SU-DHL-6 (cell line): ENCODE results near the gene OAT.

Experiments
- H2AFZ ChIP-seq: fragments of 200-600 bp; sonication (generic); 2 replicates; pipeline ENCODE4 v1.6.1; 2014; ENCODE audit warnings: low read depth, mild to moderate bottlenecking, moderate library complexity, mixed read lengths, antibody characterized with exemption, low read length; ENCODE audit not compliant: severe bottlenecking
- H3F3A ChIP-seq: fragments of 200-600 bp; shearing (Covaris generic); 2 replicates; pipeline ENCODE4 v1.6.0; 2016; ENCODE audit warnings: antibody characterized with exemption, mild to moderate bottlenecking; ENCODE audit not compliant: insufficient read depth
- H3K27ac ChIP-seq: fragments of 200-600 bp; sonication (generic); 2 replicates; pipeline ENCODE4 v1.5.1; 2016; ENCODE audit warnings: low read depth, mild to moderate bottlenecking, low read length, moderate library complexity, mixed read lengths
- H3K27me3 ChIP-seq: fragments of 200-600 bp; sonication (generic), shearing (Covaris generic); 2 replicates; pipeline ENCODE4 v1.6.0; 2014; ENCODE audit warnings: mild to moderate bottlenecking, low read length
- H3K36me3 ChIP-seq: fragments of 200-600 bp; sonication (generic); 2 replicates; pipeline ENCODE4 v1.6.1; 2014; ENCODE audit warnings: mild to moderate bottlenecking, low read length, mixed read lengths
- H3K4me2 ChIP-seq: fragments of 300-600, 200-600 bp; shearing (Covaris generic), sonication (generic); 2 replicates; pipeline ENCODE4 v1.6.0; 2014; ENCODE audit warnings: low read length, low read depth, mild to moderate bottlenecking; ENCODE audit not compliant: poor library complexity, severe bottlenecking
- H3K4me3 ChIP-seq: fragments of 200-600 bp; sonication (generic); 2 replicates; pipeline ENCODE4 v1.5.1; 2014; ENCODE audit warnings: antibody characterized with exemption, low read length, mild to moderate bottlenecking, mixed read lengths; ENCODE audit not compliant: insufficient read depth, poor library complexity, severe bottlenecking
- H3K79me2 ChIP-seq: fragments of 200-600 bp; sonication (generic); 2 replicates; pipeline ENCODE4 v1.6.1; 2014; ENCODE audit warnings: mild to moderate bottlenecking, low read length, moderate library complexity; ENCODE audit not compliant: insufficient read depth
- H3K9ac ChIP-seq: fragments of 200-600 bp; sonication (generic); 2 replicates; pipeline ENCODE4 v1.7.0; 2014; ENCODE audit warnings: mild to moderate bottlenecking, low read length
- H3K9me2 ChIP-seq: fragments of 200-600 bp; sonication (generic); replicated peaks from 2 replicates; pipeline ENCODE4 v1.6.1; 2014; ENCODE audit warnings: low read length; ENCODE audit not compliant: insufficient read depth
- H3K9me3 ChIP-seq: fragments of 200-600 bp; sonication (generic); 2 replicates; pipeline ENCODE4 v1.6.1; 2014; ENCODE audit warnings: low read length, mixed read lengths; ENCODE audit not compliant: insufficient read depth
- H4K20me1 ChIP-seq: fragments of 200-600 bp; sonication (generic); 2 replicates; pipeline ENCODE4 v1.6.1; 2014; ENCODE audit warnings: low read depth, mild to moderate bottlenecking, antibody characterized with exemption, low read length, moderate library complexity, mixed read lengths
- CTCF ChIP-seq: fragments of 200-600 bp; sonication (generic); IDR thresholded peaks from one replicate; pipeline ENCODE4 v1.5.1; 2017; ENCODE audit warnings: antibody characterized with exemption, mild to moderate bottlenecking, low read length, moderate library complexity; ENCODE audit not compliant: insufficient read depth, poor library complexity, severe bottlenecking
- EZH2phosphoT487 ChIP-seq: fragments of 200-600 bp; sonication (generic), shearing (Covaris generic); conservative IDR thresholded peaks from 2 replicates; pipeline ENCODE4 v1.6.1; 2018; ENCODE audit warnings: mild to moderate bottlenecking, antibody characterized with exemption, low read length, moderate library complexity, mixed read lengths

OAT gene

GRCh38 chr10:124349996-124350280 is 68.8 kb downstream of the OAT start:
- Histone ChIP-seq H3K4me2 (no peak overlapping the region), H3K27me3 (no peaks in the 10 kb centered on the region), H3K9ac (no peak overlapping the region), H3K9me2 (no peaks in the 10 kb centered on the region), H3K9me3 (no peaks in the 10 kb centered on the region), H2AFZ (no peak overlapping the region), H3K27ac (no peak overlapping the region), H4K20me1 (no peaks in the 10 kb centered on the region), H3F3A (no peaks in the 10 kb centered on the region), H3K36me3 (no peaks in the 10 kb centered on the region), H3K79me2 (no peaks in the 10 kb centered on the region), H3K4me3 (no peak overlapping the region)
- TF ChIP-seq EZH2phosphoT487 (no peak), CTCF (no peak)

GRCh38 chr10:124349231-124349995 is 69.3 kb downstream of the OAT start:
- Histone ChIP-seq H3K4me2 (no peak overlapping the region), H3K79me2 (no peaks in the 10 kb centered on the region), H4K20me1 (no peaks in the 10 kb centered on the region), H3F3A (no peaks in the 10 kb centered on the region), H2AFZ (no peak overlapping the region), H3K4me3 (no peak overlapping the region), H3K9me3 (no peaks in the 10 kb centered on the region), H3K36me3 (no peaks in the 10 kb centered on the region), H3K9ac (no peak overlapping the region), H3K9me2 (no peaks in the 10 kb centered on the region), H3K27me3 (no peaks in the 10 kb centered on the region), H3K27ac (no peak overlapping the region)
- TF ChIP-seq EZH2phosphoT487 (no peak), CTCF (no peak)

- H3K9me3 ChIP-seq, result no peaks in the 10 kb centered on the region
- H3K79me2 ChIP-seq, result no peaks in the 10 kb centered on the region
- H3K27ac ChIP-seq, result no peak overlapping the region
- no peaks in the 10 kb centered on the region for H3K36me3 ChIP-seq
- no peaks in the 10 kb centered on the region for H3K9me2 ChIP-seq
- no peak for TF ChIP-seq EZH2phosphoT487
- TF ChIP-seq CTCF, result no peak
- no peaks in the 10 kb centered on the region for H3F3A ChIP-seq
- no peak overlapping the region for H3K4me2 ChIP-seq
- H3K4me3 ChIP-seq, result no peak overlapping the region
- H3K27me3 ChIP-seq, result no peaks in the 10 kb centered on the region
- no peaks in the 10 kb centered on the region for H4K20me1 ChIP-seq
- H2AFZ ChIP-seq, result no peak overlapping the region
- H3K9ac ChIP-seq, result no peak overlapping the region
Measured at GRCh38 chr10:124348801-124349200, 69.9 kb downstream of the OAT start.
